Keratinocyte (primary cell): ENCODE measurements around the gene ESD. TPM values are rescaled to one million over a fixed set of nuclear protein-coding genes. Genes with fewer than 3 reads are reported as not detected.

Source experiments
- DNase-seq: peaks from one replicate; pipeline ENCODE4 v3.0.0-alpha.2; 2011; ENCODE audit warnings: low read depth, missing footprints, low spot score
- FAIRE-seq: peaks from 2 replicates; lab custom pipeline; 2011; peaks lifted over from hg19 to GRCh38; lab: Jason Lieb, UNC
- H2AFZ ChIP-seq: 2 replicates; pipeline ENCODE4 v1.6.0; 2012; ENCODE audit warnings: low read length, control low read depth, inconsistent platforms; ENCODE audit not compliant: control insufficient read depth
- H3K27ac ChIP-seq: 2 replicates; pipeline ENCODE4 v1.5.1; 2011; ENCODE audit warnings: low read length; ENCODE audit not compliant: control insufficient read depth, insufficient read depth
- H3K27me3 ChIP-seq: 3 replicates; pipeline ENCODE4 v1.6.0; 2011; ENCODE audit warnings: low read length; ENCODE audit not compliant: control insufficient read depth, insufficient read depth; ENCODE audit errors: extremely low read depth
- H3K36me3 ChIP-seq, 2 experiments: 2 replicates in 1 of 2; 3 replicates in 1 of 2; pipeline ENCODE4 v1.5.1; 2011; ENCODE audit warnings: low read length in 2 of 2, mild to moderate bottlenecking in 1 of 2; ENCODE audit not compliant: control insufficient read depth in 2 of 2, insufficient read depth in 2 of 2; ENCODE audit errors: extremely low read depth in 1 of 2
- H3K4me1 ChIP-seq: 3 replicates; pipeline ENCODE4 v1.5.1; 2011; ENCODE audit warnings: low read length; ENCODE audit not compliant: control insufficient read depth, insufficient read depth; ENCODE audit errors: extremely low read depth
- H3K4me2 ChIP-seq: 3 replicates; pipeline ENCODE4 v1.6.0; 2011; ENCODE audit warnings: low read depth, low read length; ENCODE audit not compliant: control insufficient read depth, insufficient read depth; ENCODE audit errors: extremely low read depth
- H3K4me3 ChIP-seq, 3 experiments: fragments of 200-600 bp in 1 of 3; sonication (generic) in 1 of 3; 2 replicates in 2 of 3; 3 replicates in 1 of 3; pipeline ENCODE4 v1.5.1; 2011 to 2016; ENCODE audit warnings: low read length in 3 of 3, mild to moderate bottlenecking in 3 of 3, control low read depth in 2 of 3, inconsistent platforms in 1 of 3, low read depth in 1 of 3, mixed read lengths in 1 of 3, mixed run types in 1 of 3, moderate library complexity in 1 of 3; ENCODE audit not compliant: control insufficient read depth in 2 of 3, insufficient read depth in 2 of 3; ENCODE audit errors: extremely low read depth in 1 of 3
- H3K79me2 ChIP-seq: 2 replicates; pipeline ENCODE4 v1.6.0; 2012; ENCODE audit warnings: low read length; ENCODE audit not compliant: control insufficient read depth, insufficient read depth
- H3K9ac ChIP-seq: 3 replicates; pipeline ENCODE4 v1.6.0; 2011; ENCODE audit warnings: low read length; ENCODE audit not compliant: control insufficient read depth, insufficient read depth; ENCODE audit errors: extremely low read depth
- H3K9me1 ChIP-seq: 3 replicates; pipeline ENCODE4 v1.6.0; 2011; ENCODE audit warnings: low read length; ENCODE audit not compliant: control insufficient read depth, insufficient read depth; ENCODE audit errors: extremely low read depth
- H3K9me3 ChIP-seq: 2 replicates; pipeline ENCODE4 v1.5.1; 2012; ENCODE audit warnings: low read depth, low read length; ENCODE audit not compliant: control insufficient read depth
- H4K20me1 ChIP-seq: 3 replicates; pipeline ENCODE4 v1.6.0; 2011; ENCODE audit warnings: low read length; ENCODE audit not compliant: control insufficient read depth, insufficient read depth; ENCODE audit errors: extremely low read depth
- EZH2 ChIP-seq: IDR thresholded peaks from one replicate; pipeline ENCODE4 v1.6.1; 2012; ENCODE audit warnings: inconsistent platforms, mild to moderate bottlenecking, low read length, moderate library complexity
- dilution Hi-C: fragments of 300-500 bp; cut with MboI; formaldehyde crosslinking; loops from one replicate; pipeline ENCODE4 v1.7.0; 2020; ENCODE audit warnings: low sequenced_read_pairs; ENCODE audit not compliant: extremely low pct_ligation_motif_present
- polyA plus RNA-seq, 5 experiments: library from polyadenylated mRNA; depleted of rRNA in 3 of 5; stranded (reverse) in 3 of 5; stranded (forward) in 1 of 5; unstranded in 1 of 5; fragments of >200 nt; gene quantifications; 1 replicate in 1 of 5; 2 replicates in 3 of 5; 3 replicates in 1 of 5; pipeline versions ENCODE4 v1.2.1 to v1.2.3, GENCODE V29; 2011 to 2012; ENCODE audit warnings: missing spikeins in 2 of 5, low read depth in 1 of 5, low replicate concordance in 1 of 5
- TF ChIP-seq, protein P1 (sequence below), 3 experiments: IDR thresholded peaks in 1 of 3; conservative IDR thresholded peaks in 1 of 3; optimal IDR thresholded peaks in 1 of 3; 2 replicates in 2 of 3; 3 replicates in 1 of 3; pipeline versions ENCODE3 to v1.5.1; 2011; ENCODE audit warnings: low read length in 3 of 3, mild to moderate bottlenecking in 3 of 3, moderate library complexity in 2 of 3, control low read depth in 1 of 3, inconsistent platforms in 1 of 3; ENCODE audit not compliant: insufficient read depth in 2 of 3; ENCODE audit errors: extremely low read depth in 1 of 3

Gene ESD
- polyA plus RNA-seq, 1 donor (not counting 4 experiments of a cell fraction or from before 2014, with no cell fraction given), result 181 TPM

DNA sequence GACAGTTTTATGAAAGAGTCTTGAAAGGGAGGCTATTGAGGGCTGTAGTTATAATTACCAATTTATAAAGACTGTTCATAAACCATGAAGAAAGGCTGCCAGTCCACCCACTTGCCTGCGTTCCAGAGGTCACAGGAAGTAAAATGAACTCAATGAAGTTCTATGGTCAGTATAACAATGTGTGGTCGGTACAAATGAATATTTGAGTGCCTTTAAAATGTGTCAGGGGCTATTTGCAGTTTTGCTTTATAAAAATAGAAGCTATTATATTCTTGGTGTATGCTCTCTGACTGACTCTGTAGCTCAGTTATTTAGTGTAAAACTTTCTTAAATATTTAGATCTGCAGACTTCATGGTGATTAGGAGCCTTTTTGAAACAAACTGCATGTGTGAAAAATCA lies 47.0 kb downstream of the ESD start:
- Histone ChIP-seq H3K27me3 (no peaks in the 10 kb centered on the region), H3K27ac (no peak overlapping the region), H3K9me3 (no peaks in the 10 kb centered on the region), H3K9ac (no peak overlapping the region), H3K36me3 (peaks cover 19 to 23% of the 10 kb centered on the region in 2 experiments), H3K9me1 (no peaks in the 10 kb centered on the region), H4K20me1 (no peaks in the 10 kb centered on the region), H2AFZ (no peak overlapping the region), H3K4me1 (no peaks in the 10 kb centered on the region), H3K79me2 (no peaks in the 10 kb centered on the region), H3K4me3 (no peak overlapping the region), H3K4me2 (no peak overlapping the region)
- dilution Hi-C loops, result no loop called here
- DNase-seq (no peak), FAIRE-seq (no peak)
- TF ChIP-seq, protein P1, sequence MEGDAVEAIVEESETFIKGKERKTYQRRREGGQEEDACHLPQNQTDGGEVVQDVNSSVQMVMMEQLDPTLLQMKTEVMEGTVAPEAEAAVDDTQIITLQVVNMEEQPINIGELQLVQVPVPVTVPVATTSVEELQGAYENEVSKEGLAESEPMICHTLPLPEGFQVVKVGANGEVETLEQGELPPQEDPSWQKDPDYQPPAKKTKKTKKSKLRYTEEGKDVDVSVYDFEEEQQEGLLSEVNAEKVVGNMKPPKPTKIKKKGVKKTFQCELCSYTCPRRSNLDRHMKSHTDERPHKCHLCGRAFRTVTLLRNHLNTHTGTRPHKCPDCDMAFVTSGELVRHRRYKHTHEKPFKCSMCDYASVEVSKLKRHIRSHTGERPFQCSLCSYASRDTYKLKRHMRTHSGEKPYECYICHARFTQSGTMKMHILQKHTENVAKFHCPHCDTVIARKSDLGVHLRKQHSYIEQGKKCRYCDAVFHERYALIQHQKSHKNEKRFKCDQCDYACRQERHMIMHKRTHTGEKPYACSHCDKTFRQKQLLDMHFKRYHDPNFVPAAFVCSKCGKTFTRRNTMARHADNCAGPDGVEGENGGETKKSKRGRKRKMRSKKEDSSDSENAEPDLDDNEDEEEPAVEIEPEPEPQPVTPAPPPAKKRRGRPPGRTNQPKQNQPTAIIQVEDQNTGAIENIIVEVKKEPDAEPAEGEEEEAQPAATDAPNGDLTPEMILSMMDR (optimal IDR thresholded peaks at IDR 0.05 in 1 of 3, IDR thresholded peaks at IDR 0.05 in 1 of 3, conservative IDR thresholded peaks at IDR 0.05 in 1 of 3; ENCODE audit: extremely low read depth in 1 of 3, insufficient read depth in 2 of 3, low read length in 3 of 3), result no peak
- no peak for TF ChIP-seq EZH2

DNA sequence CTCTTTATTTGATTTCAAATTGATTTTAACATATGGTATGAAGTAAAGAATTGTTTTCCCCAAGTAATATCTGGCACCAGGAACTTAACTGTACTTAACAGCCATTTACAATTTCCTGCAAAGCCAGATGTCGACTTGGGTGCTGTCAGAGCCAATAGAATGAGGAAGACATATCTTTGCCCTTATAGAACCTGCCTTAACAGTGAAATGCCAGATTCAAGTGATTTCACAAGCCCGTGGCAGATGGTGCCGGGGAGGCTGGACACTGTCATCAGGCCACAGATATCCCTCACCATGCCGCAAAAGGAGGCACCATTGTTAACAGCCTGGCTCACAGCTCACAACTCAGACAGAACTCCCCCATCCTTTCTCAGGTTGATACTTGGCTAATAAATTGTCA lies 48.7 kb downstream of the ESD start:
- no peak for FAIRE-seq
- H3K36me3 ChIP-seq, result peaks cover 22 to 24% of the 10 kb centered on the region in 2 experiments

More for the DNA sequence above, 48.7 kb downstream of the ESD start:
- no peaks in the 10 kb centered on the region for H3K9me1 ChIP-seq
- no peak overlapping the region for H2AFZ ChIP-seq
- no peak overlapping the region for H3K27ac ChIP-seq
- dilution Hi-C loops, result no loop called here
- no peaks in the 10 kb centered on the region for H3K27me3 ChIP-seq
- TF ChIP-seq, protein P1 (optimal IDR thresholded peaks at IDR 0.05 in 1 of 3, IDR thresholded peaks at IDR 0.05 in 1 of 3, conservative IDR thresholded peaks at IDR 0.05 in 1 of 3; ENCODE audit: extremely low read depth in 1 of 3, insufficient read depth in 2 of 3, low read length in 3 of 3), result no peak
- no peak for TF ChIP-seq EZH2
- no peaks in the 10 kb centered on the region for H3K4me1 ChIP-seq
- no peaks in the 10 kb centered on the region for H4K20me1 ChIP-seq
- no peak overlapping the region for H3K4me3 ChIP-seq
- H3K4me2 ChIP-seq, result no peak overlapping the region
- H3K9ac ChIP-seq, result no peak overlapping the region
- no peaks in the 10 kb centered on the region for H3K79me2 ChIP-seq
- H3K9me3 ChIP-seq, result no peaks in the 10 kb centered on the region
- no peak for DNase-seq
